Vagina (tissue), 2 donors: ENCODE results near the gene GMPPA.

Source experiments
- CTCF ChIP-seq, 3 experiments: fragments of 450-650 bp in 2 of 3; fragments of 200-600 bp in 1 of 3; sonication (generic) in 1 of 3; IDR thresholded peaks; one replicate each; pipeline ENCODE4 v1.5.1; 2017 to 2019; ENCODE audit warnings: antibody characterized with exemption in 3 of 3, mild to moderate bottlenecking in 2 of 3, moderate library complexity in 2 of 3
- POLR2A ChIP-seq, 2 donors: fragments of 450-650 bp; IDR thresholded peaks; one replicate each; pipeline ENCODE4 v1.6.1; 2017; ENCODE audit warnings: antibody characterized with exemption in 2 of 2, mild to moderate bottlenecking in 2 of 2, moderate library complexity in 2 of 2

GRCh38 chr2:219516888-219517287 lies 18.2 kb downstream of the GMPPA start:
- TF ChIP-seq POLR2A (IDR thresholded peaks at IDR 0.05) (no peak), CTCF (IDR thresholded peaks at IDR 0.05) (no peak)
